ENCODE results near the gene SUSD5.

Gene SUSD5

DNA sequence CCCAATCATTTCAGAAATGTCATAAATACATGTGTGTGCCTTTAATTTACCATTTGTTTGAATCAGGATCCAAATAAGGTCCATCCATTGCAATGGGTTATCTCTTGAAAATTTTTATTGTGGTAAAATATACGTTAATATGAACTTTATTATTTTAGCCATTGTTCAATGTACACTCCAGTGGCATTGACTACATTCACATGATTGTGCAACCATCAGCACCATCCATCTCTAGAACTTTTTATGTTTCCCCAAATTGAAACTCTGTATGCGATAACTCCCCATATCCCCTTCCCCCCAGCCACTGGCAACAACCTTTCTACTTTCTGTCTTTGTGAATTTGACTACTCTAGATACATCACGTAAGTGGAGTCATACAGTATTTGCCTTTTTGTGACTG, 92.8 kb downstream of the SUSD5 start:
- Histone ChIP-seq H3K9me3 (no peaks in the 10 kb centered on the region), H3K4me3 (ENCODE audit: low read depth, low read length) (no peak overlapping the region), H3K4me1 (no peaks in the 10 kb centered on the region), H3K36me3 (no peaks in the 10 kb centered on the region), H3K27me3 (no peaks in the 10 kb centered on the region)
- TF ChIP-seq, protein P1, sequence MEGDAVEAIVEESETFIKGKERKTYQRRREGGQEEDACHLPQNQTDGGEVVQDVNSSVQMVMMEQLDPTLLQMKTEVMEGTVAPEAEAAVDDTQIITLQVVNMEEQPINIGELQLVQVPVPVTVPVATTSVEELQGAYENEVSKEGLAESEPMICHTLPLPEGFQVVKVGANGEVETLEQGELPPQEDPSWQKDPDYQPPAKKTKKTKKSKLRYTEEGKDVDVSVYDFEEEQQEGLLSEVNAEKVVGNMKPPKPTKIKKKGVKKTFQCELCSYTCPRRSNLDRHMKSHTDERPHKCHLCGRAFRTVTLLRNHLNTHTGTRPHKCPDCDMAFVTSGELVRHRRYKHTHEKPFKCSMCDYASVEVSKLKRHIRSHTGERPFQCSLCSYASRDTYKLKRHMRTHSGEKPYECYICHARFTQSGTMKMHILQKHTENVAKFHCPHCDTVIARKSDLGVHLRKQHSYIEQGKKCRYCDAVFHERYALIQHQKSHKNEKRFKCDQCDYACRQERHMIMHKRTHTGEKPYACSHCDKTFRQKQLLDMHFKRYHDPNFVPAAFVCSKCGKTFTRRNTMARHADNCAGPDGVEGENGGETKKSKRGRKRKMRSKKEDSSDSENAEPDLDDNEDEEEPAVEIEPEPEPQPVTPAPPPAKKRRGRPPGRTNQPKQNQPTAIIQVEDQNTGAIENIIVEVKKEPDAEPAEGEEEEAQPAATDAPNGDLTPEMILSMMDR (IDR thresholded peaks at IDR 0.05; ENCODE audit: low read depth, low read length) = no peak
- no peak for DNase-seq

DNA sequence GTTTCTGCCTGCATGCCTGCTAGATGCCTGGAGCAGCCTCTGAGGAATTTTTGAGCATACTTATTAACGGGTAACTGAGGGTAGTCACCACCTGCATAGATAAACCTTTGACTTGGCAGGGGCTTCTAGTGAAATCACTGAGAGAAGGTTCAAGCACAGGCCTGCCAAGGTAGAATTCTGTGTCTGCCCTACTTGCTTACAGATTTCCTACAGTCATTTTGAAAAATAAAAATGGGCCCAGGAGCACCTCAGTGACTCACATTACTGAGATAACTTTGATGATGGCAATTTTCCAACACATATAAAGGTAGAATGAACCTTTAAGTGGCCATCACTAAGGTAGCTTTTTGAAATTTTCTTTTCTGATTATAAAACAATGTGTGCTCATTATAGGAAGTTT, 94.0 kb downstream of the SUSD5 start:
- Histone ChIP-seq H3K4me3 (ENCODE audit: low read depth, low read length) (no peak overlapping the region), H3K9me3 (no peaks in the 10 kb centered on the region), H3K27me3 (no peaks in the 10 kb centered on the region), H3K36me3 (no peaks in the 10 kb centered on the region), H3K4me1 (no peaks in the 10 kb centered on the region)
- no peak for DNase-seq
- TF ChIP-seq, protein P1 (IDR thresholded peaks at IDR 0.05; ENCODE audit: low read depth, low read length) = no peak

DNA sequence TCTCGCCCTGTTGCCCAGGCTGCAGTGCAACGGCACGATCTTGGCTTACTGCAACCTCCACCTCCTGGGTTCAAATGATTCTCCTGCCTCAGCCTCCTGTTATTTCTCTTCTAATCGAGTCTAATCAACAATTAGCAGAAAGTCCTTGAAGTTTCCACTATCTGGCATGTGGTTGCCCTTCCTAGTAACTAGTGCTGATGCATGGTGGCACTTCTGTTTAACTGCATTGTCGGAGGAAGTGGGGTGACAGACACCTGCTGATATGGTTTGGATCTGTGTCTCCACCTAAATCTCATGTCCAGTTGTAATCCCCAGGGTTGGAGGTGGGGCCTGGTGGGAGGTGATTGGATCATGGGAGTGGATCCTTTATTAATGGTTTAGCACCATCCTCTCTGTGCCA, 95.6 kb downstream of the SUSD5 start:
- no peaks in the 10 kb centered on the region for H3K27me3 ChIP-seq
- DNase-seq = no peak
- TF ChIP-seq, protein P1 (IDR thresholded peaks at IDR 0.05; ENCODE audit: low read depth, low read length) = no peak
- H3K36me3 ChIP-seq = no peaks in the 10 kb centered on the region
- H3K4me3 ChIP-seq (ENCODE audit: low read depth, low read length) = no peak overlapping the region
- no peaks in the 10 kb centered on the region for H3K9me3 ChIP-seq
- H3K4me1 ChIP-seq = no peaks in the 10 kb centered on the region

DNA sequence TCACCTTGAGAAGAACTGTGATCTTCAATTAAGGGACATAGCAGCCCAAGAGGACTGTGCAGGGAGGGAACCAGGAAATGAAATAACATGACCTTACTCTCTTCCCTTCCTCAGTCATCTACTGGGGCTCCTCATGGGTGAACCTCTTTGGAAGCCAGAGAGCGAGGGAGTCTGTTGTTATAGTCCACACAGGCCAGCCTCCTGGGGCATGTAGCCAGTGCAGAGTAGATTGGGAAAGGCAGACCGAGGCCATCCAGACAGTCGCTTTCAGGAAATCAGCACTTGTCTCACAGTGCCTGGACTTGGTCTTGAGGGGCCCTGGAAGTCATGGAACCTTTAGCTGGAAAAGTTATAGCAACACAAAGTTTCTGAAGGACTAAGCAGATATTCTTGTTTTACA, 98.7 kb downstream of the SUSD5 start:
- Histone ChIP-seq H3K36me3 (no peaks in the 10 kb centered on the region), H3K4me1 (no peaks in the 10 kb centered on the region), H3K27me3 (no peaks in the 10 kb centered on the region), H3K4me3 (ENCODE audit: low read depth, low read length) (no peak overlapping the region), H3K9me3 (no peaks in the 10 kb centered on the region)
- TF ChIP-seq, protein P1 (IDR thresholded peaks at IDR 0.05; ENCODE audit: low read depth, low read length) = no peak
- DNase-seq = no peak

DNA sequence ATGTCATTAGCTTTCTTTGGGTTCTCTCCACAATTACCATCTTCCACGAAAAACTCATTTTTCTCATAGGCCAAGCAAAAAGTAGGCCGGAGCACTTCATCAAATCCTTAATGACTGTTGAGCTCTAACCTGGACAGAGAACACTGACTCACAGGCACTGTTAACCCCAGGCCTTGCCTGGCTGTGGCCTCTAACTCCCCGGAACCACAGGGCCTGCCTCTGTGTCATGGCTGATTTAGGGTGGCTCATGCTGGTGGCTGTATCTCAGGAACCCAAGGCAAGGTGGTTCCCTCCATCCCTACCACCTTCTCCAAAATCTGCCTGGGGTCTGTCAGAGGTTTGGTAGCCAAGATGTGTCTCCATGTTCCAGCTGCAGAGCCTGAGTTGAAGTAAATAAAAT, 101.1 kb downstream of the SUSD5 start:
- H3K36me3 ChIP-seq = no peaks in the 10 kb centered on the region
- TF ChIP-seq, protein P1 (IDR thresholded peaks at IDR 0.05; ENCODE audit: low read depth, low read length) = no peak
- H3K27me3 ChIP-seq = no peaks in the 10 kb centered on the region
- no peak overlapping the region for H3K4me3 ChIP-seq (ENCODE audit: low read depth, low read length)
- no peaks in the 10 kb centered on the region for H3K4me1 ChIP-seq
- DNase-seq = no peak
- no peaks in the 10 kb centered on the region for H3K9me3 ChIP-seq

DNA sequence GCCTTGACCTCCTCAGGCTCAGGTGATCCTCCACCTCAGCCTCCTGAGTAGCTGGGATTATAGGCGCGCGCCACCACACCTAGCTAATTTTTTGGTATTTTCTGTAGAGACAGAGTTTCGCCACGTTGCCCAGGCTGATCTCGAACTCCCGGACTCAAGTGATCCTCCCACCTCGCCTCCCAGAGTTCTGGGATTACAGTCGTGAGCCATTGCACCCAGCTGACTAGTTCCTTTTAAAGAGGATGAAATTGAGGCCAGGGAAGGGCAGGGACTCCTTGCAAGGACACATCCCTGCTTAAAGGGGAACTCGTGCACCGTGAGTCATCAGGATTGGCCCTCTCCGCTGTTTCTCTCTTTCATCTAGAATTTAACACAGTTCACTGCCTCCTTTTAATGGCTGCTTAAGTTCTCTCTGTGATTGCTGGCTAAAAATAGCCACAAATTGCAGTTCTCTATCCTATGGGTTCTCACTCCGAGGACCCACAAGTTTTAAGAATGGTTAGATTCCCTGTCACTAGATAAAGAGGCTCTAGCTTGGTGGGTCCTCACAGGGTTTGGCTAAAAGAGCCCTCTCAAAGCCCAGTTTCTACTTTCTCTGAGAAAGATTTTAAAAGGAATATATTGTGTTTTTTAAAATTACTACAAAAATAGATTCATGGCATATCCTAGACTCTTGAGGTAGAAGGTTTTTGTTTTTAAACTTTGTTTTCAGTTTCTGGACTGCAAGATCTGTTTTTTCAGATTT, 103.4 kb downstream of the SUSD5 start:
- H3K27me3 ChIP-seq = no peaks in the 10 kb centered on the region
- H3K4me1 ChIP-seq = no peaks in the 10 kb centered on the region
- no peaks in the 10 kb centered on the region for H3K36me3 ChIP-seq
- no peak for DNase-seq
- no peaks in the 10 kb centered on the region for H3K9me3 ChIP-seq
- TF ChIP-seq, protein P1 (IDR thresholded peaks at IDR 0.05; ENCODE audit: low read depth, low read length) = no peak
- H3K4me3 ChIP-seq (ENCODE audit: low read depth, low read length) = no peak overlapping the region

Measured in BE2C (cell line).